Choroid plexus epithelial cell (primary cell): ENCODE results near the gene CEBPB.

Source experiments
- DNase-seq: peaks from one replicate; pipeline ENCODE4 v3.0.0-alpha.2; 2010; ENCODE audit warnings: low read depth
- H3K4me3 ChIP-seq: 2 replicates; pipeline ENCODE4 v1.5.1; 2011; ENCODE audit warnings: low read depth, mild to moderate bottlenecking, control low read depth, low read length, moderate library complexity
- TF ChIP-seq, protein P1 (sequence below): conservative IDR thresholded peaks from 2 replicates; pipeline ENCODE4 v1.5.1; 2011; ENCODE audit warnings: low read depth, mild to moderate bottlenecking, control low read depth, inconsistent platforms, low read length, moderate library complexity

CEBPB gene

GRCh38 chr20:50226093-50226974, 35.7 kb downstream of the CEBPB start:
- peak; percentile 48 for DNase-seq
- no peak overlapping the region for H3K4me3 ChIP-seq
- TF ChIP-seq, protein P1, sequence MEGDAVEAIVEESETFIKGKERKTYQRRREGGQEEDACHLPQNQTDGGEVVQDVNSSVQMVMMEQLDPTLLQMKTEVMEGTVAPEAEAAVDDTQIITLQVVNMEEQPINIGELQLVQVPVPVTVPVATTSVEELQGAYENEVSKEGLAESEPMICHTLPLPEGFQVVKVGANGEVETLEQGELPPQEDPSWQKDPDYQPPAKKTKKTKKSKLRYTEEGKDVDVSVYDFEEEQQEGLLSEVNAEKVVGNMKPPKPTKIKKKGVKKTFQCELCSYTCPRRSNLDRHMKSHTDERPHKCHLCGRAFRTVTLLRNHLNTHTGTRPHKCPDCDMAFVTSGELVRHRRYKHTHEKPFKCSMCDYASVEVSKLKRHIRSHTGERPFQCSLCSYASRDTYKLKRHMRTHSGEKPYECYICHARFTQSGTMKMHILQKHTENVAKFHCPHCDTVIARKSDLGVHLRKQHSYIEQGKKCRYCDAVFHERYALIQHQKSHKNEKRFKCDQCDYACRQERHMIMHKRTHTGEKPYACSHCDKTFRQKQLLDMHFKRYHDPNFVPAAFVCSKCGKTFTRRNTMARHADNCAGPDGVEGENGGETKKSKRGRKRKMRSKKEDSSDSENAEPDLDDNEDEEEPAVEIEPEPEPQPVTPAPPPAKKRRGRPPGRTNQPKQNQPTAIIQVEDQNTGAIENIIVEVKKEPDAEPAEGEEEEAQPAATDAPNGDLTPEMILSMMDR: no peak

GRCh38 chr20:50227506-50227905, 36.9 kb downstream of the CEBPB start:
- H3K4me3 ChIP-seq: no peak overlapping the region
- TF ChIP-seq, protein P1: no peak
- DNase-seq: no peak

DNA sequence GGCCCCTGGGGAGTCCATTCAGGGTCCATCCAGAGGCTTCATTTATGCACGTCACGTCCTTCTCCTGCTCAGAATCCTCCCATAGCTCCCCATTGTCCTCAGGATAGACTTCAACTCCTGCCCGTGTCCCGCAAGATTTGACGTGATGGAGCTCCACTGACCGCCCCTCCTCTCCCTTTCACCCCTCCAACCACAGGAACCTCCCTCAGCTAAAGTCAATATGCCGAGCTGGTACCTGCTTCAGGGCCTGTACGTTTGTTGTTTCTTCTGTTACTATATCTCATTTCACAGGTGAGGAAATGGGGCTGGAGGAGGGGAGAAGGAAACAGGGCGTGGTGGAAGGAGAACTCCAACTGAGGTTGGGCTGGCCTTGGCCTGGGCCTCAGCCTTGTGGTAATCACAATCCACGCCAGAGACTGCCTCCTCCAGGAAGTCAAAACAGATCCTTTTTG, 38.6 kb downstream of the CEBPB start:
- DNase-seq: no peak
- H3K4me3 ChIP-seq: no peak overlapping the region
- TF ChIP-seq, protein P1: no peak

- DNase-seq: no peak
- H3K4me3 ChIP-seq: no peak overlapping the region
- TF ChIP-seq, protein P1: no peak
These were observed 39.6 kb downstream of the CEBPB start for GRCh38 chr20:50230184-50230583.

DNA sequence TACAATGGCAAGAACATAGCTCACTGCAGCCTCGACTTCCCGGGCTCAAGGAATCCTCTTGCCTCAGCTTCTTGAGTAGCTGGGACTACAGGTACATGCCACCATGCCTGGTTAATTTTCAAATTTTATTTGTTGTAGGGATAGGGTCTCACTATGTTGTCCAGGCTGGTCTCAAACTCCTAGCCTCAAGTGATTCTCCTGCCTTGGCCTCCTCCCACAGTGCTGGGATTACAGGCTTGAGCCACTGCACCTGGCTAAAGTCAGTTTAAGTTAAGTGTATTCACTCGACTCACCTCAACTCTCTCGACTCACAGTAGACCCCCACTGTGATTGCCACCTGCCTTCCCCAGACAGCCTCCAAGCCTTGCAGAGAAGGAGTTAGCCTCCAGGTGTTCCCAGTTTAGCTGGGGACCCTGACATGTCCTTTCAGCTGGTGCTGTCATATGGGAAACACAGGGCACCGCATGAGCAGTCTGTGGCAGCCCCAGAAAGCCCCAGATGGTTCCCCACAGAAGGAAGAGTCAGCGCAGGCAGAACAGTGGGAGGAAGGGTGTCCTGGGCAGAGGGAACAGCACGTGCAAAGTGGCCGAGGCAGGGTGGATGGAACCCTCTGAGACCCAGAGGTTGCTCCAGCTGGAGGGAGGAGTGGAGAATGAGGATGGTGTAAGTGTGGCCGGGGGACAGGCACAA, 40.4 kb downstream of the CEBPB start:
- no peak overlapping the region for H3K4me3 ChIP-seq
- DNase-seq: no peak
- TF ChIP-seq, protein P1: no peak

DNA sequence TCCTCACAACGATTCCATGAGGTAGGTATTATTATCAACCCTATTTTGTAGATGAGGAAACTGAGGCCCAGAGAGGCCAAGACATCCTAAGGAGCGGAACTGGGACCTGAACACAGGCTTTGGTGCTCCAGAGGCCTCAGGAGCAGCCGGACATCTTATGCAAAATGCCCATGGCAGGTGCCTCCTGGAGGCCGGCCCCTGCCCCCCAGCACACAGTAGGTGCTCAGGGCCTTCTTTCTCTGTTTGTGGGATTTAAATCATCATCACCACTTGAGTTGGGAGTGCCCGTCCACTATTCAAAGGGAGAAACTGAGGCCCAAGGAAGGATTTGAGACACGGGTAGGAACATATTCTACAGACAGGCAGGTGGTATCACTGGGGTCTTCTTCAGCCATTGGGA, 41.2 kb downstream of the CEBPB start:
- no peak overlapping the region for H3K4me3 ChIP-seq
- DNase-seq: no peak
- TF ChIP-seq, protein P1: no peak
